ENCODE results near the gene SLC12A4. TPM values are rescaled to one million over a fixed set of nuclear protein-coding genes. Genes with fewer than 3 reads are reported as not detected.
"Not testable (repeated sequence)": the region's sequence is repeated elsewhere in the genome, so short reads cannot be mapped to it uniquely, and the experiment has no call there.

The SLC12A4 gene
- total RNA-seq, 6 donors from 2014 or later = 54.6 to 276 (median 98.3) TPM

- WGBS, 2 donors = 92 to 93% methylated on average over 5 of the region's 5 CpGs
- H3K36me3 ChIP-seq = peaks cover 6 to 66% (median 50%) of the 10 kb centered on the region in 4 donors
Observed at GRCh38 chr16:67940446-67941089, 27.9 kb downstream of the SLC12A4 start.

DNA sequence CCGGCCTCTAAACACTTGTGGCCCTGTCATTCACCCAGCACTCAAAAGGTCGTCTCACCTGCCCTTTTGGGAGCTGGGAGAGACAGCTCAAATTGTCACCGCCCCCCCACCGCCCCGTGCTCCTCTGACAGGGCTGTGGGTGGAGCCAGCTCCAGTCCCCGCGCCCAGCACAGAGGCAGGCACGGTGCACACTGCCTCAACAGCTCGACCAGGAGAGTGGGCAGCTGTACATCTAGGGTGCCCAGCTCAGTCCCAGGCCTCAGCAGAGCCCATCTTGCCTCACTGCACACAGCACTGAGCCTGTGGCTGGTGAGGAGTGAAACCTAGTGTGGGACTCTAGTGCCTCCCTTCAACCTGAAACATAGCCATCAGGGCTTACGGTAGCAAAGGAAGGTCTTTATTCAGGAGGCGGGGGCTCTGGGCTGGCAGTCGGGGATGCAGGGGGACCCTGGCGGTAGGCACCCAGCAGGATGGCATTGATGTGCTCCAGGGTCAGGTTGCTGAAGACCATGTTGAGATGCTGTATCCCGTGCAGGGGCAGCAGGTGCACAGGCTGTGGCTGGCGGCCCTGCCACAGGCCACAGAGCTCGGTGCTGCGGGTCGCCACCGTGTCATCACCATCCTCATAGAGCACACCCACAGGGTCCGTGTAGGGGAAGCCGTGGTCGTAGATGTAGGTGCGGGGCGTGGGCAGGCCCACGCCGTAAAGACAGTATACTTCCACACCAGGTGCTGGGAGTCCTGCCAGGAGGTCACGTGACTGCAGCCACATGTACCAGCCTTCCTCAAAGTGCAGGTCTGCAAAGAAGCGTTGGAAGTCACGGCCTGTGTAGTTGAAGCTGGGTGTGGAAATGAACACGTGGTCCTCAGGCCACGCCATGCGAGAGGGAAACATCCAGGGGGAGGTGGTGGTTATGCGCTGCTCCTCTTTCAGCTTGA is 28.7 kb downstream of the SLC12A4 start:
- WGBS, 2 donors = 63 to 85% methylated on average over 8 to 26 of the region's 33 CpGs
- H3K36me3 ChIP-seq = peaks cover 0 to 58% (median 47%) of the 10 kb centered on the region in 4 donors
- DNase-seq (no peak), ATAC-seq (ENCODE audit: low FRiP score in 2 of 2) (no peak)
- TF ChIP-seq CTCF (IDR thresholded peaks at IDR 0.05) = no peak
- no peak for TF ChIP-seq POLR2A (IDR thresholded peaks at IDR 0.05)
- no peak for TF ChIP-seq EP300 (IDR thresholded peaks at IDR 0.05)
- no peak for TF ChIP-seq POLR2AphosphoS5 (IDR thresholded peaks at IDR 0.05)
- H3K27ac ChIP-seq = peak overlapping the region in 2 of 4 donors; percentile 21 to 54
- H3K9me3 ChIP-seq = no peaks in the 10 kb centered on the region
- H3K27me3 ChIP-seq = no peaks in the 10 kb centered on the region
- peaks cover 16 to 44% (median 22%) of the 10 kb centered on the region in 4 donors for H3K4me1 ChIP-seq
- H3K4me3 ChIP-seq = no peak overlapping the region

More at GRCh38 chr16:67940446-67941089, 27.9 kb downstream of the SLC12A4 start:
- Histone ChIP-seq H3K27ac (peak overlapping the region in 1 of 4 donors; percentile 21), H3K9me3 (no peaks in the 10 kb centered on the region), H3K27me3 (no peaks in the 10 kb centered on the region), H3K4me1 (peaks cover 9 to 37% (median 15%) of the 10 kb centered on the region in 4 donors), H3K4me3 (no peak overlapping the region)
- DNase-seq (no peak), ATAC-seq (ENCODE audit: low FRiP score in 2 of 2) (no peak)
- TF ChIP-seq EP300 (IDR thresholded peaks at IDR 0.05) (no peak), CTCF (IDR thresholded peaks at IDR 0.05) (no peak), POLR2A (IDR thresholded peaks at IDR 0.05) (no peak), POLR2AphosphoS5 (IDR thresholded peaks at IDR 0.05) (no peak)

GRCh38 chr16:67937713-67938112 is 30.7 kb downstream of the SLC12A4 start:
- Histone ChIP-seq H3K27ac (peak overlapping the region in 2 of 4 donors; percentile 92 to 97), H3K4me1 (peaks cover 17 to 40% (median 20%) of the 10 kb centered on the region in 4 donors), H3K36me3 (peaks cover 0 to 50% (median 41%) of the 10 kb centered on the region in 4 donors)
- not testable (repeated sequence) for ATAC-seq (ENCODE audit: low FRiP score in 2 of 2); H3K27me3 ChIP-seq; H3K4me3 ChIP-seq; DNase-seq; H3K9me3 ChIP-seq
- WGBS, 2 donors = 97 to 98% methylated on average over 5 of the region's 5 CpGs

DNA sequence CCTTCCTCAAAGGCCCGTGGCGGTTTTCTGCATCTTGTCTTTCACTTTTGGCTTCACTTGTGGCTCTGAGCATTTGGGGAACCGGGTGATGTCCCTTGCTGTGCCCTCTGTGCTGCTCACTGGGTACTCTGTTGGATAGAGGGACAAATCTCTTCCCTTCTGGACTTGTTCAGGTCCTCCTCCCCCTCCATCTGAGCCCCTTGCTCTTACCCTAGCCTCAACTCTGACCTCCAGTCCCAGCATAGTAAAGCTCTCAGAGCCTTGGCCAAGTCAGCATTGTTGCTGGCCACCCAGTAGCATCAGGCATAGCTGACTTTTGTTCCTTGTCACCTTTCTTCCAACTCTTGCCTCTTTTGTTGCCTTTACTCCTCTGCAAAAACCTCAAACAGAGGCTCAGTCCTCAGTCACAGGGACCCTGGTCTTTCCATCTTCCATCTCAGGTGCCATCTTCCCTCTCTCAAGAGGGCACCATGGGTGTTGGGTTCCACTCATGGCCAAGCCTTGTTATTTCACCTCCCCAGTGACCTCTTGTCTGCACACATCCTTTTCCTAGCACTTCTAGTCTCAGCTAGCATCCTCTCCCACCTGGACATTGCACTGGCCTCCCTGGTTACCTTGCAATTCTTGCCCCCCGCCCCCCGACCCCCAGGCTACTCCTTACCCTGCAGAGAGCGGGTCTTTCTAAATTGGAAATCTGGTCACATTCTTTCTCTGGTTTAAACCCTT is 31.4 kb downstream of the SLC12A4 start:
- peaks cover 0 to 49% (median 39%) of the 10 kb centered on the region in 4 donors for H3K36me3 ChIP-seq
- TF ChIP-seq POLR2A (IDR thresholded peaks at IDR 0.05) = peak in 2 of 4 donors; percentile 7 to 10
- no peak for TF ChIP-seq POLR2AphosphoS5 (IDR thresholded peaks at IDR 0.05)
- H3K9me3 ChIP-seq = no peaks in the 10 kb centered on the region
- H3K27me3 ChIP-seq = no peaks in the 10 kb centered on the region
- DNase-seq (peak in 1 of 2 donors; percentile 87), ATAC-seq (ENCODE audit: low FRiP score in 2 of 2) (no peak)
- peak overlapping the region; percentile 92 to 98 (median 95) for H3K27ac ChIP-seq
- WGBS, 2 donors = 47 to 48% methylated on average over 6 of the region's 6 CpGs
- peaks cover 17 to 40% (median 20%) of the 10 kb centered on the region in 4 donors for H3K4me1 ChIP-seq
- peak overlapping the region; percentile 74 to 95 (median 91) for H3K4me3 ChIP-seq

- H3K4me3 ChIP-seq = peak within 1 kb of the TSS; percentile 74 to 95 (median 91)
- peak within 1 kb of the TSS; percentile 92 to 98 (median 95) for H3K27ac ChIP-seq
- peaks cover 17 to 36% (median 20%) of the 10 kb centered on the region in 4 donors for H3K4me1 ChIP-seq
- H3K27me3 ChIP-seq = no peaks in the 10 kb centered on the region
- WGBS, 2 donors = 0 to 1% methylated on average over 17 to 50 of the region's 54 CpGs
- ATAC-seq (ENCODE audit: low FRiP score in 2 of 2) = peak; percentile 76 to 82
- peak; percentile 40 to 88 for DNase-seq
- H3K9me3 ChIP-seq = no peaks in the 10 kb centered on the region
- peak; percentile 43 to 56 for TF ChIP-seq POLR2AphosphoS5 (IDR thresholded peaks at IDR 0.05)
- no peak for TF ChIP-seq EP300 (IDR thresholded peaks at IDR 0.05)
- TF ChIP-seq POLR2A (IDR thresholded peaks at IDR 0.05) = peak in 3 of 4 donors; percentile 43 to 80 (median 64)
- TF ChIP-seq CTCF (IDR thresholded peaks at IDR 0.05) = no peak
- H3K36me3 ChIP-seq = peaks cover 0 to 43% (median 37%) of the 10 kb centered on the region in 4 donors
Observed at GRCh38 chr16:67936124-67936879, 32.1 kb downstream of the SLC12A4 start, which contains the start of gene PSMB10. TSS of gene PSMB10 (minus strand) at chr16:67936850. CDS start at chr16:67936749, 101 bp downstream.
